ENCODE measurements around the gene AP1M1.

DNA sequence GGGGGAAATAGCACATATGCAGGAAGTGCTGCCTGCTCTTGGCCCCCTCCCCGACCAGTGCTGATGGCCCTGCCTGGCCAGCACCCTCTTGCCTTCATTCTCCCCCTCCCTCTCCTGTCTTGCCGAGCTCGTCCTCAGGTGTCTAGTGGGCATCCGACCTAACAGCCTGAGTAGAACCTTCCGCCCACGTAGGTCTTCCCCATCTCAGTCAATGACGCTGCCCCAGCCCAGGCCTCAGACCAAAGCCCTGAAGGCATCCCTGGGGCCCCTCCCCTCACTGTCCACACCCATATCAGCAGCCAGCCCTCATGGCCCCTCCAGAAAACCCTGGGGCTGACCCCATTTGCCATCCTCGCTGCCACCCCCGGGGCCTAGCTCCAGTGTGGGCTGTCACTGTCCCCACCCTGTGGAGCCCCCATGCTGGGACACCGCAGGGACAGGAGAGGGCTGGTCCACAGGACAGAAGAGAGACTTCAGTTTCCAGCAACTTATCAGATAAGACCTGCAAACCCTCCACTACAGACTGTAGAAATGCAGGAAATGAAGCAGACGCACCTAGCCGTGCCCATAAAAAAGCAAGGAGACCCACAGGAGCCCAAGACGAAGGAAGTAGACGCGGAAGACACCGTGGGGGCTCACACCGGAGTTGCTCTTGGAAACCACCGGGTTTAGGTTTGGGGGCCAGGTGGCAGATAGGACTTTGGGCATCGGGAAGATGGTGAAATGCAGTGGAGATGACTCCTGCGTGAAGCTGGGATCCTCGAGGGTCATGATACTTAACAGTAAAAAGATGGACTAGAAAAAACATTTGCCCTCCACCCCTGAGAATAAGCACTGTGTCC is 38.3 kb downstream of the AP1M1 start:
- TF ChIP-seq POLR2A (IDR thresholded peaks at IDR 0.05), result no peak
- TF ChIP-seq, protein P1, sequence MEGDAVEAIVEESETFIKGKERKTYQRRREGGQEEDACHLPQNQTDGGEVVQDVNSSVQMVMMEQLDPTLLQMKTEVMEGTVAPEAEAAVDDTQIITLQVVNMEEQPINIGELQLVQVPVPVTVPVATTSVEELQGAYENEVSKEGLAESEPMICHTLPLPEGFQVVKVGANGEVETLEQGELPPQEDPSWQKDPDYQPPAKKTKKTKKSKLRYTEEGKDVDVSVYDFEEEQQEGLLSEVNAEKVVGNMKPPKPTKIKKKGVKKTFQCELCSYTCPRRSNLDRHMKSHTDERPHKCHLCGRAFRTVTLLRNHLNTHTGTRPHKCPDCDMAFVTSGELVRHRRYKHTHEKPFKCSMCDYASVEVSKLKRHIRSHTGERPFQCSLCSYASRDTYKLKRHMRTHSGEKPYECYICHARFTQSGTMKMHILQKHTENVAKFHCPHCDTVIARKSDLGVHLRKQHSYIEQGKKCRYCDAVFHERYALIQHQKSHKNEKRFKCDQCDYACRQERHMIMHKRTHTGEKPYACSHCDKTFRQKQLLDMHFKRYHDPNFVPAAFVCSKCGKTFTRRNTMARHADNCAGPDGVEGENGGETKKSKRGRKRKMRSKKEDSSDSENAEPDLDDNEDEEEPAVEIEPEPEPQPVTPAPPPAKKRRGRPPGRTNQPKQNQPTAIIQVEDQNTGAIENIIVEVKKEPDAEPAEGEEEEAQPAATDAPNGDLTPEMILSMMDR (IDR thresholded peaks at IDR 0.05), result no peak

All from thyroid gland (tissue), 4 donors.